Measurements from ENCODE around the gene TMEM182. TPM values are rescaled to one million over a fixed set of nuclear protein-coding genes. Genes with fewer than 3 reads are reported as not detected.

The TMEM182 gene
- total RNA-seq, 1 donor from 2014 or later: 3.9 TPM

DNA sequence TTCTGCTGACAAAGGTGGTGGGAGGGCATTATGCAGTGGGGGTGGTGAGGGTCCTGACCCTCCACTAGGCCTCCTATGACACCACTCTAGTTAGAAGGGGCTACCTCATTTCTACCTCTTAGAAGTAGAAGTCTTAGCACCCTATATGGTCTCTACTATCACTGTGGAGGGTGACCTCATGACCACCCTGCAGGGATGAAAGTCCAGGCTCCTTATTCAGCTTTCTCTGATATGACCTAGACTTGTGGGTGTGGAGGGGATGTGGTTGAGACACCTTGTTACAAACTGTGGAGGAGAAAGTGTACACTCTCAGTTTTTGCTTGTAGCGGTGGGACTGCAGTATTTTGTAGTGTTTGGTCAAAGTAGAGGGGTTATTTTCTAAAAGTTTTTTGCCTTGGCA, 18.6 kb downstream of the TMEM182 start:
- H3K4me3 Mint-ChIP-seq: no peak overlapping the region
- H3K4me1 Mint-ChIP-seq: no peaks in the 10 kb centered on the region
- H3K9me3 Mint-ChIP-seq: no peaks in the 10 kb centered on the region
- no peaks in the 10 kb centered on the region for H3K36me3 Mint-ChIP-seq (ENCODE audit: low read depth)
- intact Hi-C loops (cut with micrococcal nuclease): no loop called here
- no peaks in the 10 kb centered on the region for H3K27me3 Mint-ChIP-seq
- H3K27ac Mint-ChIP-seq: no peak overlapping the region
- no peak for DNase-seq

DNA sequence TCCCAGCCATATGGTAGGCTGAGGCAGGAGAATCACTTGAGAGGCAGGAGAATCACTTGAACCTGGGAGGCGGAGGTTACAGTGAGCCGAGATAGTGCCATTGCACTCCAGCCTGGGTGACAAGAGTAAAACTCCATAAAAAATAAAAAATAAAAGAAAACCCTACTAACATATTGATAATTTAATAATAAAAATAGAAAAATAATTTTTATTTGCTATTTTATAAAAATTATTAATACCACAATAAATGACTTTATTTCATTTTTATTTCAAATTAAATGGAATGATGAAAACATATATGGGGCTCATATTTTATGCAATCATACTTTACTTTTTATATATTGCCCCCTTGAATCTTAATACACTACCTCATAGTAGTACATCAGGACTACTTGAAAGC, 20.4 kb downstream of the TMEM182 start:
- H3K36me3 Mint-ChIP-seq (ENCODE audit: low read depth): no peaks in the 10 kb centered on the region
- H3K27me3 Mint-ChIP-seq: no peaks in the 10 kb centered on the region
- no peak for DNase-seq
- no peak overlapping the region for H3K4me3 Mint-ChIP-seq
- no peak overlapping the region for H3K27ac Mint-ChIP-seq
- intact Hi-C loops (cut with micrococcal nuclease): no loop called here
- H3K9me3 Mint-ChIP-seq: no peaks in the 10 kb centered on the region
- H3K4me1 Mint-ChIP-seq: no peaks in the 10 kb centered on the region

DNA sequence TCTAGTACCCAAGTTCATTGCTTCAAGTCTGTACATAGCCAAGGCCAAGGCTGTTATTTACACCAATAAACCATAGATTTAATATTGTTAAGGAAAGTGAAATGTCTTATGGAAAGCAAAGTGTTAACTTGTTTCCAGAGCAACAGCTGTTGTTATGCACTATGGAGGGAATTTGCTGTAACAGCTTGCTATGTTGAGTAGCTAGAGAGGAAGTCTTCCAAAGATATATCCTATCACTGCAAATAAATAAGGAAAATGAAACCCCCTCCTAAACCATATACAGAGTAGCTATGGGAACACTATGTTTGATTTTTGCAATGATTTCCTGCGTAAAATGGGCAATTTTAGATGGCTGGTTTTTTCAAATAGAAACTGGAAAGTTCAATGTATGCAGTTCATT, 21.1 kb downstream of the TMEM182 start:
- no peak overlapping the region for H3K4me3 Mint-ChIP-seq
- no peaks in the 10 kb centered on the region for H3K36me3 Mint-ChIP-seq (ENCODE audit: low read depth)
- no peak for DNase-seq
- intact Hi-C loops (cut with micrococcal nuclease): no loop called here
- H3K27ac Mint-ChIP-seq: no peak overlapping the region
- no peaks in the 10 kb centered on the region for H3K9me3 Mint-ChIP-seq
- no peaks in the 10 kb centered on the region for H3K27me3 Mint-ChIP-seq
- H3K4me1 Mint-ChIP-seq: no peaks in the 10 kb centered on the region

DNA sequence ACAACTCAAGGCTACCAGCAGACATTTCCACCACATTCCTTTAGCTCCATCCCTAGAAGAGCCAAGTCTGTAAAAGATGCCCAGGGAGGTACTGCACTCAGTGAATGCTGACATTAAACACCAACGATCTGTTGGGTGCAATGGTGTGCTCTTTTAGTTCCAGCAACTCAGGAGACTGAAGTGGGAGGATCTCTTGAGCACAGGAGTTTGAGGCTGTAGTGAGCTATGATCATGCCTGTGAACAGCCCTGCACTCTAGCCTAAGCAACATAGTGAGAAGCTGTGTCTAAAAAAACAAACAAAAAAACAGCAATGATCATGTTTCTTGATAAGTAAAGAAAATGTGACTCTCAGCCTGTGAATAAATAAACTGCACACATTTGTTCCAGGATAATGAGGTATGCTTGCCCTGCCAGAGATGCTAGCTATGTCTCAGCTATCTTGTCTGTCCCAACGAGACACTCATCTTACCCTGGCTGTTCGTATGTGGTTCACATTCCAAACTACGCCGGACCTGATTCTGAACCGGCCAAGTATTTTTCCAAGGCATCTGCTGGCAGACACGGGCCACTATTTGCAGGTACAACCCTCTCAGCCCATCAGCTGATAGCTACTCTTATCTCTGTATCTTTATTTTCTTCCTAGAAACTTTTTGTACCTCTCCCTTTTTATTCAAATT, 21.8 kb downstream of the TMEM182 start:
- Mint-ChIP-seq H3K27me3 (no peaks in the 10 kb centered on the region), H3K4me3 (no peak overlapping the region), H3K36me3 (ENCODE audit: low read depth) (no peaks in the 10 kb centered on the region), H3K27ac (no peak overlapping the region), H3K4me1 (no peaks in the 10 kb centered on the region), H3K9me3 (no peaks in the 10 kb centered on the region)
- intact Hi-C loops (cut with micrococcal nuclease): no loop called here
- DNase-seq: no peak

DNA sequence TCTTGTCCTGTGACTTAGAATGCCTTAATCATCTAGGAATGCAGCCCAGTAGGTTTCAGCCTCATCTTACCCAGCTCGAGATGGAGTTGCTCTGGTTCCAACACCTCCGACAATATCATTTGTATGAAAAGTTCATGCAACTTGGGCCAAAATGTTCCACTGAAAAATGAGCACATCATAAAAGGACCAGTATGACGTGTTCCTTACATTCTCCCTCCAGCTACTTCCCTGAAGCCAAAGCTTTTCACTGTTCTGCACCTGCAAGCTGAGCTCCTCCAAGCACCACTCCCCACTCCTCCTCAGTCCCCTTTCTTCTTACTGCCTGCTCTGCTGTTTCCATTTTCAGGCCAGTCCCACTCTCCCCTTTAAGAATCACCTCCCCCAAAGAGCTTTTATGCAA, 23.1 kb downstream of the TMEM182 start:
- Mint-ChIP-seq H3K4me1 (no peaks in the 10 kb centered on the region), H3K36me3 (ENCODE audit: low read depth) (no peaks in the 10 kb centered on the region), H3K9me3 (no peaks in the 10 kb centered on the region), H3K4me3 (no peak overlapping the region), H3K27ac (no peak overlapping the region), H3K27me3 (no peaks in the 10 kb centered on the region)
- intact Hi-C loops (cut with micrococcal nuclease): no loop called here
- DNase-seq: no peak

DNA sequence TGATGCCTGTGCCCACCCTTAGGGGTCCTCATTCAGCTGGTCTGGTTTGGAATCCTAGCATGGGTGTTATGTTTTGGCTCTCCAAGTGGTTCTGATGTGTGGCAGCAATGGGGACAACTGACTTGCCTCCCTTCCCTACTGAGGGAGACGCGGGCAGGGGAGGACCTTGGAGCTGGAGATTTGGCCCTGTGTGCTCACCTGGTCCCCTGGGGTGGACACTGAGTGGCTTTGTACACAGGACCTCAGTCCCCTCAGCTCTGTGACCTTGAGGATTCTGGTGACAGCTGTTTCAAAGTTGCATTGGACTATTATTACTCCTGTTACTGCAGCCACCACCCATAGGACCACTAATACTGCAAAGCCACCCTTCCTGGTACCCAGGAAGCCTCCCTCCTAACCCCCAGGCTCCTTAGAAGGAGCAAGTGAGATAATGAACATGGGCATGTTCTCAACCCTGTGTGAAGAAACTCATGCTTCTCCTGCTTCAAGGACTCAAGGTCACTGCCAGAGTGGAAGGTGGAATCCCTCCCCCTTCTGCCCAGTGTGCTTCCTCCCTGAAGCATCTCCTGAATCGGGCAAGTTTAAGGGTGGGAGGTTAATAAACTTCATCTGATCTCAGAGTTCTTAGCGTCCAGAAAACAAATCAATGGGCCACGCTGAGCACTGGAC, 26.5 kb downstream of the TMEM182 start:
- intact Hi-C loops (cut with micrococcal nuclease): no loop called here
- Mint-ChIP-seq H3K27me3 (no peaks in the 10 kb centered on the region), H3K27ac (no peak overlapping the region), H3K36me3 (ENCODE audit: low read depth) (no peaks in the 10 kb centered on the region), H3K4me1 (no peaks in the 10 kb centered on the region), H3K9me3 (no peaks in the 10 kb centered on the region), H3K4me3 (no peak overlapping the region)
- DNase-seq: no peak

DNA sequence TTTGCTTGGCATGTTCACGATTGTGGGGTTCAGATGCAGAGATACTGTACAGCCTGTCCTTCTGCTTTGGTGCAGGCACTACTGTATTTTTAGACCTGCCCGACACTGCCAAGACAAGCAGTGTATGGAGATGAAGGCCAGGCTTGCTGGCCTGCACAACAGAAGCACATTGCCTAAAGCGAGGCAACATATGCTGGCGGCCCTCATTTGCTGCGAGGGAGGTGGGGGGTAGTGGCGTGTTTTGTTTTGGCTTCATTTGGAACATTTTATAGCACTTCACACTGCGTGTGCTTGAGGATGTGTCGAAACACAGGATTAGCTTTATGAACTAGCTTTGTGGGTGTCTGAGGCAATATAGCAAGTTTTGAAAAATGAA, 27.0 kb downstream of the TMEM182 start:
- H3K9me3 Mint-ChIP-seq: no peaks in the 10 kb centered on the region
- H3K27me3 Mint-ChIP-seq: no peaks in the 10 kb centered on the region
- no peak overlapping the region for H3K27ac Mint-ChIP-seq
- intact Hi-C loops (cut with micrococcal nuclease): no loop called here
- no peak overlapping the region for H3K4me3 Mint-ChIP-seq
- H3K4me1 Mint-ChIP-seq: no peaks in the 10 kb centered on the region
- no peak for DNase-seq
- H3K36me3 Mint-ChIP-seq (ENCODE audit: low read depth): no peaks in the 10 kb centered on the region

DNA sequence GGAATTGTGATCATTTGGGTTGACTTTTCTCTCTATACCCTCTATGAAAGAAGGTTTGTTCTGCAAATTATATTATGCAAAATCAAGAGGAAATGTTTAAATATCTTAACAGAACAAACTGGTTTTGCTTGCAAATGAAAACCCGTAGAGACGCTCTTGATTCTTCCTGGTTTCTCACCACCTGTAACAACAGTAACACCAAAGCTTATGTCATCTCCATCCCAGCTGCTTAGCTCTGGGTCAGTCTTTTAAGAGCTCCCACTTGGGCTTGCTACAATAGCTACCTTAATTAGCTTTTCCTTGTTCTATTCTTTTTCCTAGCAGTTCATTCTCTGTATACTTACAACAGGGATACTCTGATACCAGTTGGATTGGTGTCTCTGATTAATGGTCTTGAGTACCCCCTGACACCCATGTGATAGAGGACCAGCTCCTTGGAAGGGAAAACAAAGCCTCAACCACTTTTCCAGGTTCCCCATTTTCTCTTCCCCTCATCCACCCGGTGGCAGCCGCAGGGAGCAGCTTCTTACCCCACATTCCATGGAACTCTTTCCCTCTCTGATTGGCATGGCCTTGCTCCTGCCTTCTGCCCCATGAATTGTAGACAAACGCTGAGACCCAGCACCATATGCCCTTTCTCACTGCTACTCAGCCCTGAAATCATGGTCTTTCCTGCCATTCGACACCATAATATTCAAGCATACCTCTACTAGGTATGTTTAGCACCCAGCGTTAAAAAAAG, 27.7 kb downstream of the TMEM182 start:
- Mint-ChIP-seq H3K9me3 (no peaks in the 10 kb centered on the region), H3K27ac (no peak overlapping the region), H3K4me1 (no peaks in the 10 kb centered on the region), H3K4me3 (no peak overlapping the region), H3K36me3 (ENCODE audit: low read depth) (no peaks in the 10 kb centered on the region), H3K27me3 (no peaks in the 10 kb centered on the region)
- no peak for DNase-seq
- intact Hi-C loops (cut with micrococcal nuclease): no loop called here

DNA sequence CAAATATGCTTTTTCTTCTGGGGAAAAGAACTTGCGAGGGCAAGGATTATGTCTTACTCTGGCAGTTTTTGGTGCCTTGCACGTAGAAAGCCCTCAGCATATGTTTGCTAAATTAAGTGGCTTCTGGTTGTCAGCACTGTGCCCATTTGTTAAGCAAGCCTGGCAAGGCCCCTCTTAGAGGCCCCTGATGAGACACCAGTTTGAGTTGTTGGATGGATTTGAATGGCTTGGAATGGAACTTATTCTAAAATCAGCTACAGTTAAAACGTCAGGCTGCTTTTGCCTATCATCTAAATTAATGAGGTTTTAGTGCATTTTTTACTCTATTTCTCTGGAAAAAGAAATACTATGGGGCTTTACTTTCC, 28.2 kb downstream of the TMEM182 start:
- Mint-ChIP-seq H3K9me3 (no peaks in the 10 kb centered on the region), H3K36me3 (ENCODE audit: low read depth) (no peaks in the 10 kb centered on the region), H3K27me3 (no peaks in the 10 kb centered on the region), H3K4me3 (no peak overlapping the region), H3K4me1 (no peaks in the 10 kb centered on the region), H3K27ac (no peak overlapping the region)
- intact Hi-C loops (cut with micrococcal nuclease): no loop called here
- no peak for DNase-seq

DNA sequence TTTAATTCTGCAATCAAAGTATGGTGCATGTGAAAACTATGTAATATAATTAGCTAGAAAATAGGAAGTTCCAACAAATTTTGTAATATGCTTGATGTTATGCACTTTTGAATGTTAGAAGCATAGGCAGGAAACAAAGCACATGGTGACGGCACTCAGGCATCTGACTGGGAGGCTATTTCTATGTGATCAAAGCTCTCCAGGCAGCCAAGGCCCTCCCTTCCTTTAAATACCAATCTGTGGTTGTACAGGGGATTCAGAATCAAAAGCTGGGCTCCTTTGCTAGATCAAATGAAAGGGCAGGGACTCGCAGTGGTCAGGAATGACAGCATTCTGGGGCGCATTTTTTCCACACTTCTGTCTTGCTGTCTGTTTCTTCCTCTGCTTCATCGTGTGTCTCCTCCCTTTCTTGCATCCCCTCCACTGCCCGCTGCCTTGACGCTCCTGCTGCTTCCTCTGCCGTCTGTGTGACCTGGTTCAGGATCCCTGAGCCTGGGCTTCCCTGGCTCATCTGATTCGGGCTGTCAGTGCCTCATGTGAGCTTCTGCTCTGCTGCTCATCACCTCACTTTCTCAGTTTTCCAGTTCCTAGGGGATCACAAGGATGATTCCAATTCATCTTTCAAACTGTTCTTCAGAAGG, 30.9 kb downstream of the TMEM182 start:
- no peak for DNase-seq
- intact Hi-C loops (cut with micrococcal nuclease): no loop called here
- no peak overlapping the region for H3K27ac Mint-ChIP-seq
- H3K4me3 Mint-ChIP-seq: no peak overlapping the region
- no peaks in the 10 kb centered on the region for H3K9me3 Mint-ChIP-seq
- no peaks in the 10 kb centered on the region for H3K36me3 Mint-ChIP-seq (ENCODE audit: low read depth)
- no peaks in the 10 kb centered on the region for H3K27me3 Mint-ChIP-seq
- no peaks in the 10 kb centered on the region for H3K4me1 Mint-ChIP-seq

DNA sequence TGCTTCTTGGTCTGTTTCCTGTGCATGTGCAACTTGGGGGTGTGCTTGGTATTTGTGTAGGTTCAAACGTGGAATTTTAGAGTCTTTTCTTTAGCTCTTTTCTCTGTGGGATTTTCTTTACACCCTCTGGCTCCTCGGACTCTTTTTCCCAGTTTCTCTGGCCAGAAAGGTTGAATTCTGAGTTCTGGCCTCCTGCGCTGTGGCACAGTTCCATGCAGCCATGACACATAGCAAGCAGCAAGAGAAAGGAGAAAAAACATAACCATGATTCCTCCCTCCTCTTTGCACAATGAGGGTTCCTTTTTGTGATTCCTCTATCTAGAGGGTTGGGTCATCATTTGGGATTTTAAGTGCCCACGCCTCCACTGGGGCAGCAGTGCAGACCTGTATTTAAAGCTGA, 33.8 kb downstream of the TMEM182 start:
- H3K27me3 Mint-ChIP-seq: no peaks in the 10 kb centered on the region
- peaks cover 14% of the 10 kb centered on the region for H3K36me3 Mint-ChIP-seq (ENCODE audit: low read depth)
- peaks cover 13% of the 10 kb centered on the region for H3K9me3 Mint-ChIP-seq
- no peaks in the 10 kb centered on the region for H3K4me1 Mint-ChIP-seq
- no peak overlapping the region for H3K27ac Mint-ChIP-seq
- no peak for DNase-seq
- intact Hi-C loops (cut with micrococcal nuclease): no loop called here
- H3K4me3 Mint-ChIP-seq: no peak overlapping the region

DNA sequence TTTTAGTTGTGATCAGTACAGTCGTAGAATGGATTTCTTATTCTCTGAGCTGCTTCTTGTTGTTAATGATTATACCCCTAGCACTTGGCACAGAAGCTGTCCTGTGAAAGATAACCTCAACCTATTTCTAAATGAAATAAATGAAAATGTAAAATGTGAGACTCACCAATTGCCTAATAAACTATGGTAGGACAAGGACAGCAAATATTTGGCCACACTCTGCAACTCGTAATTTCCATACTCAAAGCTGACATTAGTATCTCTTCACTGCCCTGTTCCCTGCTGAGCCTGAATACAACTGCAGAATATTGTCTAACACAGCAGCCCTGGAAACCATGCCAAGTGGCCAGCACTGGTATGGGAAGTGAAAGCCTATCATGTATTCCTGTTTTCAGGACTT, 34.5 kb downstream of the TMEM182 start:
- H3K4me3 Mint-ChIP-seq: no peak overlapping the region
- H3K4me1 Mint-ChIP-seq: no peaks in the 10 kb centered on the region
- H3K27ac Mint-ChIP-seq: no peak overlapping the region
- peaks cover 19% of the 10 kb centered on the region for H3K36me3 Mint-ChIP-seq (ENCODE audit: low read depth)
- H3K9me3 Mint-ChIP-seq: peaks cover 13% of the 10 kb centered on the region
- DNase-seq: no peak
- no peaks in the 10 kb centered on the region for H3K27me3 Mint-ChIP-seq
- intact Hi-C loops (cut with micrococcal nuclease): no loop called here

DNA sequence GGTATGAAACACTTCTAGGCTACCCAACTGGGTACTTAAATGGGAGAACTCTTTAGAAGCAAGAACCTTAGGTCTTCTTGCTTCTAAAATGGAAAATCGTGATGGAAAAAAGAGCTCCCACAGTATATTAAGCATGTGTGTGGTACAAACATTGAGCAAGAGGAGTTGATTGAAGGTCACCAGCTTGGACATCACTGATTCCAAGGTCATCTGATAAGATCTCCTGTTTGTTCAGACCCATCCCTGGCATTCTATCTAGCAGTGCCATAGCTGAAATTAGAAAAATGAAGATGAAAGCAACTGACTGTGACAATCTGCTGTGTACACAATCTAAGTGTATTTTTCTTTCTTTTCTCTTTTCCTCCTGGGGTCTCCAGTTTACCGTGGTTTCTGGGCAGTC, 35.7 kb downstream of the TMEM182 start:
- H3K27ac Mint-ChIP-seq: no peak overlapping the region
- H3K4me1 Mint-ChIP-seq: peaks cover 2% of the 10 kb centered on the region
- intact Hi-C loops (cut with micrococcal nuclease): no loop called here
- H3K4me3 Mint-ChIP-seq: no peak overlapping the region
- H3K36me3 Mint-ChIP-seq (ENCODE audit: low read depth): peaks cover 28% of the 10 kb centered on the region
- H3K9me3 Mint-ChIP-seq: peaks cover 20% of the 10 kb centered on the region
- H3K27me3 Mint-ChIP-seq: no peaks in the 10 kb centered on the region
- no peak for DNase-seq

DNA sequence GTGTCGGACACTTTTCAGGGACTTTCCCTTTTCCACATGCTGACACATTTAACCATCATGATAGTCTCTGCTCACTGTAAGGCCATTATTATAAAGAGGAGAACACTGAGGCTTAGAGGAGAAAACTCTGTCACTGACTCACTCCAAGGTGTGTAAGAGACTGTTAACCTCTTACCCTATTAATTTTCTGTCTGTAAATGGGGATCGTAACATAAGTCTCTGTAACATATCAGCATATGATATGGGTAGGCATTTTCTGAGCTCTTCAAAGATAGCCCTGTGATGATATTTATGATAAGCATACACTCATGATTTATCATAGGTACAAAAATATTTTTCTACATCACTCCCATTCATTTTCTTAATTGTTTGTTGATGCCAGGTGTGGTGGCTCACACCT, 36.4 kb downstream of the TMEM182 start:
- peaks cover 7% of the 10 kb centered on the region for H3K4me1 Mint-ChIP-seq
- no peaks in the 10 kb centered on the region for H3K27me3 Mint-ChIP-seq
- no peak for DNase-seq
- peaks cover 33% of the 10 kb centered on the region for H3K36me3 Mint-ChIP-seq (ENCODE audit: low read depth)
- no peak overlapping the region for H3K4me3 Mint-ChIP-seq
- intact Hi-C loops (cut with micrococcal nuclease): no loop called here
- no peak overlapping the region for H3K27ac Mint-ChIP-seq
- H3K9me3 Mint-ChIP-seq: peaks cover 24% of the 10 kb centered on the region
